GM10266 (cell line): ENCODE results near the gene MED13L.

Experiments used
- DNase-seq: peaks from one replicate; pipeline ENCODE4 v3.0.0; 2012; ENCODE audit errors: extremely low spot score
- TF ChIP-seq, protein P1 (sequence below): IDR thresholded peaks from 2 replicates; pipeline ENCODE4 v1.5.1; 2012; ENCODE audit warnings: mild to moderate bottlenecking, low read depth; ENCODE audit not compliant: control insufficient read depth, insufficient read depth; ENCODE audit errors: missing control alignments

Gene MED13L

DNA sequence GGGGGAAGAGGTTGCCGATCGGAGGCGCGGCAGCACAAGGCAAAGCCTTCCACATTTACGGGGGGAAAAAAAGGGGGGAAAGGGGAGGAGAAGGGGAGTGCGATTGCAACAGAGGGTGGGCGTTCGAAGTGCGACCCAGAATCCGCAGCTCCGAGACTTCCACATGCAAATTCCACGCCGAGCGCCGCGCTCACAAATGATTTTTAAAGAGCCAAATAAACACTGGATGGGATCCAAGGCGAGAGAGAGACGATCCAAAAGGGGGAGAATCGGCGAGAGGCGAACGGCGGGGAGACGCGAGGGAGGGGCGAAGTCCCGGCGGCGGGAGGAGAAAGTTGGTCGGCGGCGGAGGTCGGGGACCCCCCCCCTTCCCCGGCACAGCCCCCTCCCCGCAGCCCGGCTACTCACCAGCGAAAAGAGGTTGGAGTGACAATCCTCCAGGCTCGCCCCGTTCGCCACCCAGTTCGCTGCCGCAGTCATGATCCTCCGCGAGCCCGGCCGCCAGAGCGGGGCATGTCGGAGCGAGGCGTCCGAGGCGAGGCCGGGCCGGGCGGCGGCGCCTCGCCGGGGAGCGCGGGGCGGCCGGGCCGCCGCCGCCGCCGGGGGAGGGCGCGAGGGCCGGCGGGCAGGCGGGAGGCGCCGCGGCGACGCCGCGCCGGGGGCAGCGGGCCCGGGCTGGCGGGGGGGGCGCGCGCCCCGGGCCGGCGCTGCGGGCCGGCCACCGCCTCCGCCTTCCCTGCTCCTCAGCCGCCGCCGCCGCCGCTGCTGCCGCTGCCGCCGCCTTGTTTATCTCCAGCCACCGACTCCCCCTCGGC, 634 bp downstream of the MED13L start:
- peak; percentile 56 for DNase-seq
- TF ChIP-seq, protein P1, sequence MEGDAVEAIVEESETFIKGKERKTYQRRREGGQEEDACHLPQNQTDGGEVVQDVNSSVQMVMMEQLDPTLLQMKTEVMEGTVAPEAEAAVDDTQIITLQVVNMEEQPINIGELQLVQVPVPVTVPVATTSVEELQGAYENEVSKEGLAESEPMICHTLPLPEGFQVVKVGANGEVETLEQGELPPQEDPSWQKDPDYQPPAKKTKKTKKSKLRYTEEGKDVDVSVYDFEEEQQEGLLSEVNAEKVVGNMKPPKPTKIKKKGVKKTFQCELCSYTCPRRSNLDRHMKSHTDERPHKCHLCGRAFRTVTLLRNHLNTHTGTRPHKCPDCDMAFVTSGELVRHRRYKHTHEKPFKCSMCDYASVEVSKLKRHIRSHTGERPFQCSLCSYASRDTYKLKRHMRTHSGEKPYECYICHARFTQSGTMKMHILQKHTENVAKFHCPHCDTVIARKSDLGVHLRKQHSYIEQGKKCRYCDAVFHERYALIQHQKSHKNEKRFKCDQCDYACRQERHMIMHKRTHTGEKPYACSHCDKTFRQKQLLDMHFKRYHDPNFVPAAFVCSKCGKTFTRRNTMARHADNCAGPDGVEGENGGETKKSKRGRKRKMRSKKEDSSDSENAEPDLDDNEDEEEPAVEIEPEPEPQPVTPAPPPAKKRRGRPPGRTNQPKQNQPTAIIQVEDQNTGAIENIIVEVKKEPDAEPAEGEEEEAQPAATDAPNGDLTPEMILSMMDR: no peak

DNA sequence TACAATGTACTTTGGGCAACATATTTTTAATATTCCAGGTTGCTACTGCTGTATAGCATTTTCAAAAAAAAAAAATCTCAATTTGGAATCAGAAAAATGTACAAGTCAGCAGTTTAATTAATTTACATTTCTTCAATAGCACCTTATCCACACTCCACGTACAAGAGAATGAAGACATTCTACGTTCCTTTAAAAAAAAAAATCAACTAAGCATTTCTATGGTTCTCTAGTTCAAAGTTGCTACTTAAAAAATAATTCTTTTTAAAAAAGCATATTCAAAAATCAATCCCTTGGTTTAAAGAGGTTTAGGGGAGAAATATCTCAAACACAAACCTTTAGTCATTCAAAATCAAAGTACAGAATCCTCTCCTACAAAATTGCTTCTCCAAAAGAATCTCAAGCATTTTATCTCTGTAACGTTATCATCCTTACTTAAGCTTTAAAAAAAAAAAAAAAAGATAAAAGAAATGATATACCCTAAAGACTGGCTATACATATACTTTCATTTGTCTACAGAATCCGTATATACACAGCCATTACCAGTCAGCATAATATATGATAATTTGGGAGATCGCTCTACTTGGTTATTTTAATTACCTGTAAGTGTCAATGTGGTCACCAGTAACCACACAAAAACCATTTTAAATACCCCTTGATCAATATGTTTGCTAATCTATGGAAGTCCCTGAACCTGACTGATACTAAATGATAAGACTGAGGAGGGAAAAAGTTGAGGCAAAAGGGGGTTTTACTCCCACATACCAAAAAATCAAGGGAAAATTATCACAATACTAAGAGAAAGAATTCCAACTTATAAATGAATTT, 2.7 kb downstream of the MED13L start:
- TF ChIP-seq, protein P1: no peak
- DNase-seq: no peak

DNA sequence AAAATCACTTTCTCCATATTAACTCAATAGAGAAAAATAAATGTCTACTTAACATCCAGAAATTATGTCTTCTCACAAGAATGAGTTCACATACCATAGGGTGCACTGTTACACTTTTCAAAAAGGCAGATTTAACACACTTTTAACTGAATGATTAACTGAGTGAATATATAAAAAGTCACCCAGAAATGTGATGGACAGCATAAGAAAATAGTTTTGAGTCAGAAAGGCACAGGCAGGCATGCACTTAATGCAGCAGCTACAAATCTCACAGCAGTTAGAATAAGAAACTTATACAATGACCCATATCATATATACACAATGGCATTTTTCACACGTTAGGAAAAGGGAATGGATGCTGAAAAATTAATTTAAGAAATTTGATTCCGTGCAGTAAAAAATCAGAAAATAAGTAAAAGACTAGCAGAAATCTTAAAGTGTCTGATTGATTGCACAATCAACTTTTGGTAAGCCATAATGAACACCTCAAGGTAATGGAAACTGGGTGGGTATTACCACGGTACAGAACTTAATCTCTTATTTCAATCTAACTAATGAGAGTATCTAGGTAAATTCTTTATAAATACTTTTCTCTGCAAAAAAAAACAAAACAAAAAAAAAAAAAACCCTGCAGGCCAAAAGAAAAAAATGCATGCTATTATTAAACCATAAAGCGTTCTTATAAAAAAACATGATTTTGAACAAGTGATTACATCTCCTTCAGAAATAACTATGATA, 3.5 kb downstream of the MED13L start:
- TF ChIP-seq, protein P1: no peak

DNA sequence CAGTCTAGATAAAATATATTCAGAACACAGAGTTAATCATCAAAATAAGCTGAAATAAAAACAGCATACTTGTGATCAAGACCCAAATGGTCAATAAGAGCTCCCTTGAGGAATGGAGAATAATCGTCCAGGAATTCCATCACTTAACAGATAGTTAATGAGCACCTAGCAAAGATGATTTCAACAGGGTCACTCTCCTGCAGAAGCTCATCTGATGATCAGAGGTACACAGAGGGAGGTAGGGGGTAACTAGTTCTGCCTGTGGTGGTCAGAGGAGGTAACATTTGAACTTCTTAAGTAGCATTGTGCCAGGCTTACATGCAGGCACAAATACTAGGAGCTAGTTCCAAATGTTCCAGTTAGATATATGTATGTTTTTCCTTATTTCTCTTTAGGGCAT, 9.5 kb downstream of the MED13L start:
- TF ChIP-seq, protein P1: no peak
- no peak for DNase-seq

More for the DNA sequence above, 3.5 kb downstream of the MED13L start:
- no peak for DNase-seq

DNA sequence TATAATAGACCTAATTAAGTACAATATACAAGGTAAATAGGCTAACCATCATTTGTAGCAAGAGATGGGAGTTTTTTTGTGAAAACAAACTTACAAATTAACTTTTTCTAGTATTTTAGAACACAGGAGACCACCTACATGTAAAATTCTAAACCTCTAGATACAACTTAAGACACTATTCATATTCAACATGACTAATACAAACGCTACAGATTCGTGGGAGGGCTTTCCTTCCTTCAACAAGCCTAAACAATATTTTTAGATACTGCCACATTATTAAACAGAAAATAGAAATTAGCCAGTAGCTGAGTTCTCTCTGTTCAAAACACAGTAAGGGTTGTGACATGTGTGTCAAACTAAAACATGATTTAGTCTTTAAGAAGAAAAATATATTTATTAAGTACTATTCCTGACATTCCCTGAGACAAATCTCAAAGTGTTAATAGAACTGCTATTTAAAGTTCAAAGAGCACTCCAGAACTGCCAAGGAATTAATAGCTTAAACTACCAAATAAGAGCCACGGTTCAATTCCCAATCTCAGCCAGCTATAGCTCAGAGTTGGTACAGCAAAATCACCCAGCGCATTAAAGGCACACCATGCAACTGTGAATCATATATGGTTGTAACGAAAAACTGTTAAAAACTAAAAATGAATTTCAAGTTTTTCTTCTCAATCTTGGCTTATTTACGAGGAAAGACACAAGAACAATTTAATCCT, 10.7 kb downstream of the MED13L start:
- TF ChIP-seq, protein P1: no peak
- DNase-seq: no peak

DNA sequence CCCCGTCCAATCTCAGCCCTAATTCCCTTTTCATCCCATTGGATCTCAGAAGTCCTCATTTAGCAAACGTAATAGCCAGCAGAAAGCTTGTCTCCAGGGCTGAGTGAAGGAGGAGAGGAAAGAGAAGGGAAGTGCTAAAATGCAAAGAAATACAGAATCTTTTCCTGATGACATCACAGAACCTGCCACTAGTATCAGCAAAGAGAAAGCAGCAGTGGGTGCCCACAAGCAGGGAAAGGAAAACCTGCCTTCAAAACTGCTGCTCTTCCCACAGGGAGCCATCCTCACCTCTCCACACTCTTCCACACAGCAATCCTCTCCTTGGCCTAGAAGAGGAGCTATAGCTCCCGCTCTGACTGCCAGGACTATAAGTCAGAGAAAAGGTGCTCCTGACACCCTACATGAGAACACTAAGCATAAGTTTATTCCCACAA, 11.3 kb downstream of the MED13L start:
- DNase-seq: no peak
- TF ChIP-seq, protein P1: no peak
